Measurements from ENCODE around the gene KDM1A.

Gene KDM1A

GRCh38 chr1:23018661-23019093 lies 591 bp upstream of the KDM1A start:
- DNase-seq, result no peak

GRCh38 chr1:23019863-23020625 lies 776 bp downstream of the KDM1A start:
- DNase-seq, result peak; percentile 15

- DNase-seq, result no peak
Observed at GRCh38 chr1:23020706-23021405, 1.6 kb downstream of the KDM1A start.

GRCh38 chr1:23021834-23022233 lies 2.6 kb downstream of the KDM1A start:
- no peak for DNase-seq

- no peak for DNase-seq
Observed at GRCh38 chr1:23023174-23023845, 4.0 kb downstream of the KDM1A start.

- no peak for DNase-seq
Observed at GRCh38 chr1:23026568-23026967, 7.3 kb downstream of the KDM1A start.

GRCh38 chr1:23027352-23027907 lies 8.2 kb downstream of the KDM1A start:
- DNase-seq, result no peak

- DNase-seq, result no peak
Observed at GRCh38 chr1:23029337-23029736, 10.1 kb downstream of the KDM1A start.

GRCh38 chr1:23035823-23036452 lies 16.7 kb downstream of the KDM1A start:
- no peak for DNase-seq

GRCh38 chr1:23037081-23037740 lies 17.9 kb downstream of the KDM1A start:
- DNase-seq, result no peak

GRCh38 chr1:23039308-23039826 lies 20.1 kb downstream of the KDM1A start:
- DNase-seq, result no peak

GRCh38 chr1:23040509-23040908 lies 21.2 kb downstream of the KDM1A start:
- no peak for DNase-seq

- no peak for DNase-seq
Observed at GRCh38 chr1:23044035-23044434, 24.8 kb downstream of the KDM1A start.

GRCh38 chr1:23050201-23050600 lies 30.9 kb downstream of the KDM1A start:
- DNase-seq, result no peak

- DNase-seq, result no peak
Observed at GRCh38 chr1:23051290-23051909, 32.1 kb downstream of the KDM1A start.

- DNase-seq, result no peak
Observed at GRCh38 chr1:23057301-23057700, 38.0 kb downstream of the KDM1A start.

- no peak for DNase-seq
Observed at GRCh38 chr1:23062271-23062670, 43.0 kb downstream of the KDM1A start.

GRCh38 chr1:23065385-23065784 lies 46.1 kb downstream of the KDM1A start:
- DNase-seq, result no peak

GRCh38 chr1:23066075-23066474 lies 46.8 kb downstream of the KDM1A start:
- no peak for DNase-seq

GRCh38 chr1:23069149-23069548 lies 49.9 kb downstream of the KDM1A start:
- no peak for DNase-seq

GRCh38 chr1:23069675-23070074 lies 50.4 kb downstream of the KDM1A start:
- DNase-seq, result no peak

- no peak for DNase-seq
Observed at GRCh38 chr1:23074012-23074411, 54.7 kb downstream of the KDM1A start.
